ENCODE measurements around the gene DNMBP.

DNMBP gene

DNA sequence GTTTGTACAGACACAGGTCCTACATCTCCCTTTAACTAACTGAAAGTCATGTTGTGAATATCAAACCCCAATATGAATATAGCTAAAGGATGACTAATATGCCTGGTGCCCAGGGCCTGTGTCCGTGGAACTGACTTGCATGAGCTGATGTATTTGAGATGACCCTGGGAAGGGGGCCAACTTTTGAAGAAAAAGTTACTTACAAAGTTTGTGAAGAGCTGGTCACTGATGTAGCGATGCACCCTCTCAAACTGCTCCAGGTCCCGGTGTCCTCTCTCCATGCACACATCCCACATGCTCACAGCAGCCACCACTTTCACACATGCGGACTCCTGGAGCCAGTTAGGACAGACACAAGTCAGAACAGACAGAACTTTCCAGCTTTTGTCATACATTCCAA is 121.1 kb downstream of the DNMBP start:
- no peak for TF ChIP-seq GATA3 (IDR thresholded peaks at IDR 0.05; ENCODE audit: low read depth, low read length)
- TF ChIP-seq GATA2 (IDR thresholded peaks at IDR 0.05; ENCODE audit: low read depth, low read length) = no peak

DNA sequence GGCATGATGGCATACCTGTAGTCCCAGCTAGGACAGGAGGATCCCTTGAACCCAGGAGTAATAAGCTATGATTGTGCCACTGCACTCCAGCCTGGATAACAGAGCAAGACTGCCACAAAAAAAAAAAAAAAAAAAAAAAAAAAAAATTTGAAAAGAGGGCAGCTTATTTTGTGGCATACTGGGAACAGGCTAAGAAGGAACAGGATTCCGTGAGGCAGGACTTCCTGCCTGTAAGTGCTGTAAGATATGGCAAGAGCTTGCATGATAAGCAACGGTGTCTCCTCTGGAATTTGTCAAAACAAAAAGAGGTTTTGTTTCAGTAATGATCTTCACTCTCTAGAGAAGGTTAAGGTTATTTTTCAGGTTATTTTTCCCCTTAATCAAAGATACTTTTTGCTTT is 126.2 kb downstream of the DNMBP start:
- TF ChIP-seq GATA2 (IDR thresholded peaks at IDR 0.05; ENCODE audit: low read depth, low read length) (no peak), GATA3 (IDR thresholded peaks at IDR 0.05; ENCODE audit: low read depth, low read length) (no peak)

DNA sequence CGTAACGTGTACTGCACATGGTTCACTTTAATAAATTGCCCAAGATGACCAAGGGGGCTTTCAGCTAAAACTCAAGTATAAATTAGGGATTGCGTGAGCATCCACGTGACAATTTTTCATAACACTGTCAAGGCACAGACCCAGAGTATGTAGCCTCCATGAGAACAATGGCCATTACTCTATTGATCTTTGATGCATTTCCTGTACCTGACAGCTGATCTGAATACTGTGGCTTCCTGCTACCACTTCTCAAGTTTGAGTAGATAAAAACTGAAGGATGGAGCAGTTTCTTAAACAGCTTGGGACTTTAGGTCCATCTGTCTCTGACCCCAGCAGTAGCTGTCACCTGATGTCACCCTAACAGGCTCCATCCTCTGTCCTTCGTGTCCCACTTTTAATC is 128.4 kb downstream of the DNMBP start:
- no peak for TF ChIP-seq GATA2 (IDR thresholded peaks at IDR 0.05; ENCODE audit: low read depth, low read length)
- no peak for TF ChIP-seq GATA3 (IDR thresholded peaks at IDR 0.05; ENCODE audit: low read depth, low read length)

DNA sequence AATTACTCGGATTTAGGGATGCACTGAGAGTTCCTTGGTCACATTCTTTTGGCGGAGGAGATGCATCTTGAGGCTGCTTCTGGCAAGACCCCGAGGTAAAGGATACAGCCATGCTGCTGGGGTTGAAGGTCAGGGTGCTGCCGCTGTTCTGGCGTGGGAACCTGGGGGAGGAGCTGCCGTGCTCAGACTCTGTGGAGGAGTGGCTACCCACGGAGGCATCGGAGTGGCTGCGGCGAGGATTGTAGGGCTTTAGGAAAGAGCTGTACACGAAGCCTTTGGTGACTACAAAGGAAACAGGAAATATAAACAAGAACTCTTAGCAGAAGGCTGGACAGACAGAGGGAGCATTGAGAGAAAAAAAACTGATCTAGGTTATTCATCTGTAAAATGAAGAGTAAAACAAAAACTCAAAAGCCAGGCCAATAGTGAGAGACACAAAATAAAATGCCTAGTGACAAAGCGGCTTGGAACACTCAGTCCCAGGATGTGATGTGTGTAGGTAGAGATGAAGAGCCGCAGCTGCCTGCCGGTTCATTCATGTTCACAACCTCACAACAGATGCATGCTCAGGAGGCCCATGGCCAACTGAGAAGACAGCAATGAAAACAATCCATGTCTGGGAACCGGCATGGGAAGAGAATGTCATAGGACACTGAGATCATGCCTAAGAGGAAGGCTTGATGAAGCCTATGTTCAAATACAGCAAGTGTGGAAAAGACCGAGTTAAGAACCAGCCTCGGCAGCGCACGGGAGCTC is 129.5 kb downstream of the DNMBP start:
- TF ChIP-seq GATA2 (IDR thresholded peaks at IDR 0.05; ENCODE audit: low read depth, low read length) (no peak), GATA3 (IDR thresholded peaks at IDR 0.05; ENCODE audit: low read depth, low read length) (no peak)

DNA sequence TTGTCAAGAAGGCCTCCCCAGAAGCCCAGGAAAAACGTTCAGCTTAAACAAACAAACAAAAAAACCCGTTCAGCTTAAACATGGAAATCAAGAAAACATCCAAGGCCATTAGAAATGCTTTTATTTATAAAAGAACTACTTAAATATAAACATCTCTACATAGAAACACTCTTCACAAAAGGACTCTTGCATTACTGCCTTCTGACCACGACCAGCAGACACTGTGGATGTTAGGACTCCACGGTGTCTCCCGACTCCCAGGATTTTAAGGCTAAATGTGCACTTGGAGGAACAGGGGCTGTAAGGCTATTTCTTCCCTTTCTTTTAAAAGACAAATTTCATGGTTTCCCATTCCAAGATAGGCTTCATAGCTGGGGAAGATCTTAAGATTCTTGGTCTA is 134.3 kb downstream of the DNMBP start:
- TF ChIP-seq GATA2 (IDR thresholded peaks at IDR 0.05; ENCODE audit: low read depth, low read length) (no peak), GATA3 (IDR thresholded peaks at IDR 0.05; ENCODE audit: low read depth, low read length) (no peak)

DNA sequence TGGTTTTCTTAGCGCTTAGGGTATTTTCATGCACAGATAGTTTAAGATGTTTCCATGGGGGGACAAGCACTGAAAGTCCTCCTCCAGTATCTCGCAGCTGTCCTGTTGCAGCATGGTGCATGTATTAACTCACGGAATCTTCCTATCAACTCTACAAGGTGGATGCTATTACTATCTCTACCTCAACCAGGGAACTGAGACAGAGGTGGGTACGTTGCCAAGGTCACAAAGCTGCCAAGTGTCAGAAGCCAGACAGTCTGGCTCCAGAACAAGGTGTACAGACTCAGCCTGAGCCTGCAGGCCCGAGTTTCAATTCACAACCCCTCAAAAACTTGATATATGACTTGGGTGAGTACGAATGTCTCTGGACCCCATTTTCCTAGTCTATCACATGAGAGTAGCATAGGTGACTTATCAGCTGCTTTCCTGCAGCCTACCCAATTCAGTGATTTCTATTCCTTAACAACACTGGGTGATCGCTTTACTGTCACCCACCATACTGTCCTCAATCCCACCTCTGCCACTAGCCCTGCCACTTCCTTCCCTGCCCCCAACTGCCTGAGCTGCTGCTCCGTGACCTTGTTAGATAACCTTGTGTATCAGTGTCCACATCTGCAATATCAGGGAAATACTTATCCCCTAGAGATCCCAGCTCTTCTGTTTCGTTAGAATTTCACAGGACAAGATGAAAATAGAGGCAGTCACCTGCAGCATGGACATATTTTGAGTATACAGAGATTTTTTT is 135.2 kb downstream of the DNMBP start:
- no peak for TF ChIP-seq GATA2 (IDR thresholded peaks at IDR 0.05; ENCODE audit: low read depth, low read length)
- no peak for TF ChIP-seq GATA3 (IDR thresholded peaks at IDR 0.05; ENCODE audit: low read depth, low read length)

DNA sequence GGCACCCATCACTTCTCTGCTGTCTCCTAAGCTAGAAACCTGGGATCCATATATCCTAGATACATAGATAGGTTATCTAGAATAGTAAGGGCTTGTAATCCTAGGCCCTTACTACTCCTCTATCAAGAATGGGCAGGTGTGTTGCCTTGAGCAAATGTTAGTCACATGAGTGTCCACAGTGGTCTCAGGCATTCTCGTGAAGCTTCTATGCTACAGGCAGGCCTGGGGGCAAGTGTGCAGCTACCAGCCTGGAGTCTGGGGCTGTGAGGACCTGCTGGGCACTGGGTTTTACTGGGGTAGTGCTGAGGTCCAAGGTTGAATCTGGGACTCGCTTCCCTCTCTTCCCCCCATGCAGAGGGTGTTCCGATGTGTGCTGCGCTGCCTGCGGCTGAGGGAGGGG is 135.9 kb downstream of the DNMBP start:
- no peak for TF ChIP-seq GATA2 (IDR thresholded peaks at IDR 0.05; ENCODE audit: low read depth, low read length)
- no peak for TF ChIP-seq GATA3 (IDR thresholded peaks at IDR 0.05; ENCODE audit: low read depth, low read length)

DNA sequence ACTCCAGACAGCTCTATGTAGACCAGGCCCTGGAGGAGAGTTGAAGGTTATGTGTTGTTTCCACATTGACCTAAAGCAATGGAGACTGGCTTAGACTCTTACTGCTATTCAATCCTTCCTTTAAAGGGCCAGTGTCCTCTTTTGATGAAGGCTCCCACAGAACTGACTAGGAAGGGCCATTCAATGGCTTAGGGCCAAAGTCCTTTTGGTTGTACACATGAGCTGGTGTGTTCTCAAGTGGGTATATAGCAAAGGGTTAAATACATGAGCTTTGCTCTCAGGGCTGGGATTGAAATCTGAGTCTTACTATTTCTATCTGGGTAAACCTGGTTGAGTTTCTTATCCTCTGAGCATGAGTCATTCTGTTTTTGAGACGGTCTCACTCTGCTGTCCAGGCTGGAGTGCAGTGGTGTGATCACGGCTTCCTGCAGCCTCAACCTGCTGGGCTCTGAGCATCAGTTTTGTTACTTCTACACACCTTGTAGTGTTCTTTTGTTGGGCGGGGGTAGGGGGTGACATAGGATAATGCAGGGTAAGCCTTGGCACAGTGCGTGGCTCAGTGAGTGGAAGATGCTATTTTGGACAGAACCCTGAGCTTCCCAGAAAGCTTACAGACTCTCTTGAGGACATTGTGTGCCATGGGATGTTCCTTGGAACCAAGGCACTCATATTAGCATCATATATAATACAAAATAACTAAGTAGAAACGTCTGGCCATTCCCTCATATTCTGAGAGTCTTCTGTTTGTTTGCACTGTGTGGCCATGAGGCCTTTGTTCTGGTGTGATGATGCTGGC is 137.2 kb downstream of the DNMBP start:
- TF ChIP-seq GATA2 (IDR thresholded peaks at IDR 0.05; ENCODE audit: low read depth, low read length) (no peak), GATA3 (IDR thresholded peaks at IDR 0.05; ENCODE audit: low read depth, low read length) (no peak)

DNA sequence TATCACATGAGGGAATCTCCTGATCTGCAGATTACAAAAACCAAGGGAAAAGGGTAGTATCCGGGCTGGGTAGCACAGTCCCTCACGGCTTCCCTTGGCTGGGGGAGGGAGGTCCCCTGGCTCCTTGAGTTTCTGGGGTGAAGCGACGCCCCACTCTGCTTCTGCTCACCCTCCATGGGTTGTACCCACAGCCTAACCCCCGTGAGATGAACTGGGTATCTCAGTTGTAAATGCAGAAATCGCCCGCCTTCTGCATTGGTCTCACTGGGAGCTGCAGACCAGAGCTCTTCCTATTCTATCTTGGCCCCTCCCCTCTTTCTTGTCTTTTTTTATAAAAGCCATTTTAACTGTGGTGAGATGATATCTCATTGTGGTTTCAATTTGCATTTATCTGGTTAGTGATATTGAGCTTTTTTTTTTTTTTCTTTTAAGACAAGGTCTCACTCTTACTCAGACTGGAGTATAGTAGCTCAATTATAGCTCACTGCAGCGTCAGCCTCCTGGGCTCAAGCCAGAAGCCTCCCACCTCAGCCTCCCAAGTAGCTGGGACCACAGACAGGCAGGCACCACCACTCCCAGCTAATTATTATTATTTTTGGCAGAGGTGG is 139.5 kb downstream of the DNMBP start:
- TF ChIP-seq GATA2 (IDR thresholded peaks at IDR 0.05; ENCODE audit: low read depth, low read length) = no peak
- no peak for TF ChIP-seq GATA3 (IDR thresholded peaks at IDR 0.05; ENCODE audit: low read depth, low read length)

DNA sequence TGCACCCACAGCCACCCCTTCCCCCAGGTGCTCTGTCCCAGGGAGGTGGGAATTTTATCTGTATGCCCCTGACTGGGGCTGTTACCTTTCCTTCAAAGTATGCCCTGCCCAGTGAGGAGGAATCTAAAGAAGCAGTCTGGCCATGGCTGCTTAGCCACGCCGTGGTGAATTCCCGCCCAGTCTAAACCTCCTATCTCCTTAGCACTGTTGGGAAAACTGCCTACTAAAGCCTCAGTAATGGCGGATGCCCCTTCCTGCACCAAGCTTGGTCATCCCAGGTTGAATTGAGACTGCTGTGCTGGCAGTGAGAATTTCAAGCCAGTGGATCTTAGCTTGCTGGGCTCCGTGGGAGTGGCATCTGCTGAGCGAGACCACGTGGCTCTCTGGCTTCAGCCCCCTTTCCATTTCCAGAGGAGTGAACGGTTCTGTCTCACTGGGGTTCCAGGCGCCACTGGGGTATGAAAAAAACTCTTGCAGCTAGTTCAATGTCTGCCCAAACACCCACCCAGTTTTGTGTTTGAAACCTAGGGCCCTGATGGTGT is 140.1 kb downstream of the DNMBP start:
- TF ChIP-seq GATA3 (IDR thresholded peaks at IDR 0.05; ENCODE audit: low read depth, low read length) (no peak), GATA2 (IDR thresholded peaks at IDR 0.05; ENCODE audit: low read depth, low read length) (no peak)

DNA sequence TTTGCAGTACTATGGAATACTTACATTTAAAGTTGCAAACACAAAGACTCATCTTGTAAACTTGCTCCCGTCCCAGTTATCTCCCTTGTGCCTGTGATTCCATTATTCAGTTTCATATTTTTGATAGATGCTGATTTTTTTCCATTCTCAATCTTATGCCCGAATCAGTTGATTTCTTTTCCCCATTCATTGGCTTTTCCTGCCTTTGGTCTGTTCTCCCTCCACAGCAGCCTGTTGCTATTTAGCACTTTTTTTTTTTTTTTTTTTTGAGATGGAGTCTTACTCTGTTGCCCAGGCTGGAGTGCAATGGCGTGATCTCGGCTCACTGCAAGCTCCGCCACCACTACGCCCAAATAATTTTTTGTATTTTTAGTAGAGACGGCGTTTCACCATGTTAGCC is 149.3 kb downstream of the DNMBP start:
- TF ChIP-seq GATA3 (IDR thresholded peaks at IDR 0.05; ENCODE audit: low read depth, low read length) (no peak), GATA2 (IDR thresholded peaks at IDR 0.05; ENCODE audit: low read depth, low read length) (no peak)

DNA sequence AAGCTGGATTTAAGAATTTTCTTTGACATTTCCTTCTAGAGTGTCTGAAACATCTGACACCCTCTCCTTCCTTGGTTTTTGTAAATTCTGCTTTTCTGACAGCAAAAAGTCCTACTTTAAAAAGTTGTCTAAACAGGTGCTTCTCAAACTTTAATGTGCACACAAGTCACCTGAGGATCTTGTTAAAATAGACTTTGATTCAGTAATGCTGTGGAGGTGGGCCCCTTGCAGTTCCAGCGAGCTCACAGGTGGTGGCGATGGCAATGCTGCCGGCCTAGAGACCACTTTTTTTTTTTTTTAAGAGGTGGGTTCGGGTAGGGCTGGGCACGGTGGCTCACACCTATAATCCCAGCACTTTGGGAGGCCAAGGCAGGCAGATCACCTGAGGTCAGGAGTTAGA is 150.2 kb downstream of the DNMBP start:
- TF ChIP-seq GATA2 (IDR thresholded peaks at IDR 0.05; ENCODE audit: low read depth, low read length) (no peak), GATA3 (IDR thresholded peaks at IDR 0.05; ENCODE audit: low read depth, low read length) (no peak)

DNA sequence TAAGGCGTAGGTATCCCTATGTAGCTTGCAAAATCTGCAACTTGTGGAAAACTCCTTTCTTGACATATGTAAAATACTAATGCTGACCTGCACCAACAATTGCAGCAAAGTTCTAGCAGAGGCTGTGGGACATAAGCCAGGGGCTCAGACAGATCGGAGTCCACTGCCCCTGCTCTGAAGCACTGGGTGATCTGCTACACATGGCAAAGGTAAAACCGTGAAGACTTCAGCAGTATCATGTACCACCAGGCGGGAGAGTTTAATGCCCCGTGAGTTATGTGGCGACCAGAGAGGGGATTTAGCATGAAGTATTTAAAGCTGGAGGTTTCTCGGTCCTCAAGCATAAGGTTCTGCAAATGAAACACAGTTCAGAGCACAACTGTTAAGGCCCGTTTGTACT is 150.9 kb downstream of the DNMBP start:
- TF ChIP-seq GATA2 (IDR thresholded peaks at IDR 0.05; ENCODE audit: low read depth, low read length) (no peak), GATA3 (IDR thresholded peaks at IDR 0.05; ENCODE audit: low read depth, low read length) (no peak)

Measured in SH-SY5Y (cell line).